Prostate gland (tissue), 2 donors: ENCODE results near the gene MGAM2. TPM values are rescaled to one million over a fixed set of nuclear protein-coding genes. Genes with fewer than 3 reads are reported as not detected.

Source experiments
- DNase-seq: peaks from one replicate; pipeline ENCODE4 v3.0.0-alpha.2; 2019; ENCODE audit warnings: low spot score
- H3K27ac ChIP-seq, 2 donors: fragments of 200-600 bp; sonication (generic); 2 replicates each; pipeline ENCODE4 v1.5.1; 2017 to 2019
- H3K27me3 ChIP-seq: fragments of 200-600 bp; sonication (generic); replicated peaks from 2 replicates; pipeline ENCODE4 v1.5.1; 2019; ENCODE audit not compliant: insufficient read depth
- H3K36me3 ChIP-seq, 2 donors: fragments of 200-600 bp; sonication (generic); 1 replicate in 1 of 2; 2 replicates in 1 of 2; pipeline versions ENCODE4 v1.5.1 to v1.8.1; 2017 to 2019
- H3K4me1 ChIP-seq: fragments of 200-600 bp; sonication (generic); replicated peaks from 2 replicates; pipeline ENCODE4 v1.5.1; 2019
- H3K4me3 ChIP-seq, 2 donors: fragments of 200-600 bp; sonication (generic); 2 replicates each; pipeline ENCODE4 v1.5.1; 2017 to 2019
- H3K9me3 ChIP-seq: fragments of 200-600 bp; sonication (generic); 2 replicates; pipeline ENCODE4 v1.5.1; 2017
- POLR2A ChIP-seq: fragments of 450-650 bp; IDR thresholded peaks from one replicate; pipeline ENCODE4 v1.6.1; 2016; ENCODE audit warnings: antibody characterized with exemption, mild to moderate bottlenecking
- POLR2AphosphoS5 ChIP-seq: sonication (generic); formaldehyde crosslinking; IDR thresholded peaks from one replicate; pipeline ENCODE4 v1.6.1; 2017; ENCODE audit warnings: antibody characterized with exemption
- WGBS: methylation state at CpG from one replicate; pipeline ENCODE4 v1.1.5; 2018; 5-methylcytosine and 5-hydroxymethylcytosine counted together
- intact Hi-C: fragments of 100-400 bp; cut with DNase I; formaldehyde crosslinking; loops from one replicate; pipeline ENCODE4 v1.14.2; 2022
- total RNA-seq, 2 donors: library from RNA; depleted of rRNA; stranded (reverse); fragments of >200 nt; gene quantifications; one replicate each; pipeline ENCODE4 v1.1.0, GENCODE V29; 2016
- TF ChIP-seq, protein P1 (sequence below), 4 experiments: fragments of 200-600 bp in 2 of 4; fragments of 450-650 bp in 2 of 4; sonication (generic) in 2 of 4; IDR thresholded peaks; 1 replicate in 3 of 4; 2 replicates in 1 of 4; pipeline ENCODE4 v1.5.1; 2016 to 2019; ENCODE audit warnings: antibody characterized with exemption in 4 of 4, mild to moderate bottlenecking in 2 of 4, moderate library complexity in 2 of 4

Gene MGAM2
- total RNA-seq, 2 donors from 2014 or later, result 0.36 to 0.51 TPM

DNA sequence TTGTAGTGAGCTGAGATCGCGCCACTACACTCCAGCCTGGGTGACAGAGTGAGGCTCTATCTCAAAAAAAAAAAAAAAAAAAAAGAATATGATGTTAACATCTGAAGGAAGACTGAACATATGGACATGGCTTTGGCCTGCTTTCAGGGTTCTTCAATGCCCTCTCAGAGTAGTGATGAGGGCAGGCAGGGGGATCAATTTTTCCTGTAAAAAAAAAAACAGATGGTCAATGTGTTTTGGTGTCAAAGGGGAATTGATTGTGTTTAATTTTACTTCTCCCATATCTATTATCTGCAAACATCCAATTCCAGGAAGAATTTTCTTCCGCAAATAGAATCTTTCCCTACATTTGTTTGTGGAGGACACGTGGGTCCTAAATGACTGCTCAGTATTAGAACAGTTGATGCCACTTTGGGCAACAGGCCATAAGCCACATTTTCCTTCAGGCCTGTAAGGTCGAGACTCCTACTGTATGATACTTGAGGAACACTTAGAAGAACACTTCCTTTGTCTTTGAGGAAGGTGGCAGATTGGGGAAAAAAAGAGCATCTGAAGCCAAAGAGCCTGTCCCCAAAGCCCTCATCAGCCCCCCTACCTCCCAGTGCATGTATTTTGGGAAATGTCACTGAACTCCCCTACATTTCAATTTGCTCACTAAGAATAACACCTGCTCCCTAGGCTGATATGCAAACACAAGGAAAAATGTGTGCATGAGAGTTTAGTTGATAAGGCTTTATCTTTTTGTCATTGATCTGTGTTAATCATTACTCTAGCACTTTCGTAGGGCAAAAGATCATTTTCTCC lies 28.3 kb downstream of the MGAM2 start:
- Histone ChIP-seq H3K27me3 (no peaks in the 10 kb centered on the region), H3K4me3 (no peak overlapping the region), H3K36me3 (no peaks in the 10 kb centered on the region), H3K27ac (no peak overlapping the region), H3K9me3 (no peaks in the 10 kb centered on the region), H3K4me1 (no peaks in the 10 kb centered on the region)
- 70% methylated on average over 6 of the region's 6 CpGs for WGBS
- TF ChIP-seq, protein P1, sequence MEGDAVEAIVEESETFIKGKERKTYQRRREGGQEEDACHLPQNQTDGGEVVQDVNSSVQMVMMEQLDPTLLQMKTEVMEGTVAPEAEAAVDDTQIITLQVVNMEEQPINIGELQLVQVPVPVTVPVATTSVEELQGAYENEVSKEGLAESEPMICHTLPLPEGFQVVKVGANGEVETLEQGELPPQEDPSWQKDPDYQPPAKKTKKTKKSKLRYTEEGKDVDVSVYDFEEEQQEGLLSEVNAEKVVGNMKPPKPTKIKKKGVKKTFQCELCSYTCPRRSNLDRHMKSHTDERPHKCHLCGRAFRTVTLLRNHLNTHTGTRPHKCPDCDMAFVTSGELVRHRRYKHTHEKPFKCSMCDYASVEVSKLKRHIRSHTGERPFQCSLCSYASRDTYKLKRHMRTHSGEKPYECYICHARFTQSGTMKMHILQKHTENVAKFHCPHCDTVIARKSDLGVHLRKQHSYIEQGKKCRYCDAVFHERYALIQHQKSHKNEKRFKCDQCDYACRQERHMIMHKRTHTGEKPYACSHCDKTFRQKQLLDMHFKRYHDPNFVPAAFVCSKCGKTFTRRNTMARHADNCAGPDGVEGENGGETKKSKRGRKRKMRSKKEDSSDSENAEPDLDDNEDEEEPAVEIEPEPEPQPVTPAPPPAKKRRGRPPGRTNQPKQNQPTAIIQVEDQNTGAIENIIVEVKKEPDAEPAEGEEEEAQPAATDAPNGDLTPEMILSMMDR (IDR thresholded peaks at IDR 0.05), result no peak
- TF ChIP-seq POLR2AphosphoS5 (no peak), POLR2A (no peak)
- intact Hi-C loops, result no loop called here
- no peak for DNase-seq

DNA sequence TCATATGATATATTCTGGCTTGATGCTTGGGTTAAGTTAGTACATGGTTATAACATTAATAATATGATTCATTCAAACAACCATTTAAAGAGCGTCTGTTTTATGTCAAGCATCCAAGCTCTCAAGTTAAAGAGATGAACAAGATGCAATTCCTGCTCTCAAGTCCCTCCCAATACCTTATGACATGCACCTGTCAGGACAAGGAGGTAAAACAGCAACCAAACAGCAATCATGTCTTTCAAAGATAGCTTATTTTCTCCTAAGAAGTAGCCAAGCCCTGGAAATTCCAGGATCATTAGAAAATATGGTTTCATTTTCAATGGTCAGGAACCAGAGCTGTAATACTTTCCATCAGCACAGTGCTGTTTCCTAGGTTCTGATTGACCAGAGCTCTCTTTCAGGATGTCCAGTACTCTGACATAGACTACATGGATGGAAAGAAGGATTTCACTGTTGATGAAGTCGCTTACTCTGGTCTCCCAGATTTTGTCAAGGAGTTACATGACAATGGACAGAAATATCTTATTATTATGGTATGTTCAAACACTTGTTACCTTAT lies 29.0 kb downstream of the MGAM2 start:
- intact Hi-C loops, result no loop called here
- H3K9me3 ChIP-seq, result no peaks in the 10 kb centered on the region
- DNase-seq, result no peak
- H3K36me3 ChIP-seq, result no peaks in the 10 kb centered on the region
- 90% methylated on average over 2 of the region's 2 CpGs for WGBS
- H3K4me1 ChIP-seq, result no peaks in the 10 kb centered on the region
- H3K4me3 ChIP-seq, result no peak overlapping the region
- no peaks in the 10 kb centered on the region for H3K27me3 ChIP-seq
- TF ChIP-seq POLR2AphosphoS5 (no peak), POLR2A (no peak)
- TF ChIP-seq, protein P1 (IDR thresholded peaks at IDR 0.05), result no peak
- H3K27ac ChIP-seq, result no peak overlapping the region

DNA sequence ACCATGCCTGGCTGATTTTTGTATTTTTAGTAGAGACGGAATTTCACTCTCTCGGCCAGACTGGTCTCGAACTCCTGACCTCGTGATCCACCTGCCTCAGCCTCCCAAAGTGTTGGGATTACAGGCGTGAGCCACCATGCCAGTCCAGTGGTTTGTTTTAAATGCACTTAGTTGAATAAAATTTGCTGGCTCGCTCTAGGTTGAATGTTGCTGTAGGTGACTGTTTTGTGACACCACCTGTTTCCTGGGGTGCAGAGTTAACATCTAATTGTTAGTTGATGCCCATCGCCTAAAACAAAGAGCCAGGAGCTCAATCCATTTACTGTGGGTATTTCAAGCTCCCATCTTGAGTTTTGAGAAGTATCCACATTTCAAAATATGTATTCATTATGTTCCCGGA lies 31.2 kb downstream of the MGAM2 start:
- intact Hi-C loops, result no loop called here
- 91% methylated on average over 8 of the region's 8 CpGs for WGBS
- Histone ChIP-seq H3K9me3 (no peaks in the 10 kb centered on the region), H3K36me3 (no peaks in the 10 kb centered on the region), H3K27ac (no peak overlapping the region), H3K27me3 (no peaks in the 10 kb centered on the region), H3K4me3 (no peak overlapping the region), H3K4me1 (no peaks in the 10 kb centered on the region)
- TF ChIP-seq, protein P1 (IDR thresholded peaks at IDR 0.05), result no peak
- TF ChIP-seq POLR2A (no peak), POLR2AphosphoS5 (no peak)
- DNase-seq, result no peak

DNA sequence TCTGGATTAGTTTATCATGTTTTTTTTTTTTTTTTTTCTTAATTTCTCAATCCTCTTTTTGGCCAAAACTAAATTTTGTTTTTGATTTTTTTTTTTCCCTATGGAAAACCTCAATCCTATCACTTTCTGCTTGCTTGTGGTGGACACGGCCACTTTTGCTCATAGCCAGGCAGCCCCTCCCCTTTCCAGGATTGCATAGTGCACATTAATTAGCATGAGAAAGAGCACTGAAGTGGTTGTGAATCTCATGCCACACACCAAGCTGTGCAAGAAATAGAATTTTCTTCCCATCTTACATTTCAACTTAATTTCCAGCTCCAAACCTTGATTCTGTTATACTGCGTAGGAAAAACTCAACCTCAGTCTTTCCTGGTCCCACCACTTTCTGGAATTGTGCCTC lies 34.6 kb downstream of the MGAM2 start:
- 79% methylated on average over 2 of the region's 2 CpGs for WGBS
- intact Hi-C loops, result no loop called here
- no peak for DNase-seq
- H3K36me3 ChIP-seq, result no peaks in the 10 kb centered on the region
- no peak overlapping the region for H3K27ac ChIP-seq
- no peaks in the 10 kb centered on the region for H3K27me3 ChIP-seq
- H3K4me1 ChIP-seq, result no peaks in the 10 kb centered on the region
- no peak overlapping the region for H3K4me3 ChIP-seq
- no peak for TF ChIP-seq POLR2A
- TF ChIP-seq POLR2AphosphoS5, result no peak
- TF ChIP-seq, protein P1 (IDR thresholded peaks at IDR 0.05), result no peak
- no peaks in the 10 kb centered on the region for H3K9me3 ChIP-seq

DNA sequence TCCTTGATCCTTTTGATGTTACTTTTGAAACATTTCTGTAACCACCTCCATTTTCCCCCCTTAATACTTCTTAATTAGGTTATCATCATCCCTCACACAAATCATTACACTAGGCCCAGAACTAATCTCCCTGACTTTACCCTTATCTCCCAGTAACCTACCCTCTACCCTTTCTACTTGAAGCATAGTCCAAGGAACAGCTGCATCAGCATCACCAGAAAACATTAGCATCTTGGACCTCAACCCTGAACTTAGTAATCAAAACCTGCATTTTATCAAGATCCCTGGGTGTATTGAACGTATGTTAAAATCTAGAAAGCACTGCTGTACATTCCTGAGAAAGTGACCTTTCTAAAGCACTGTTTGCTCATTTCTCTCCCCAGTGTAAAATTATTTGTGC lies 38.8 kb downstream of the MGAM2 start:
- no peak for DNase-seq
- intact Hi-C loops, result no loop called here
- H3K27ac ChIP-seq, result no peak overlapping the region
- TF ChIP-seq POLR2AphosphoS5, result no peak
- no peak for TF ChIP-seq POLR2A
- TF ChIP-seq, protein P1 (IDR thresholded peaks at IDR 0.05), result no peak
- no peaks in the 10 kb centered on the region for H3K27me3 ChIP-seq
- no peak overlapping the region for H3K4me3 ChIP-seq
- H3K4me1 ChIP-seq, result no peaks in the 10 kb centered on the region
- H3K9me3 ChIP-seq, result no peaks in the 10 kb centered on the region
- WGBS, result 83% methylated on average over 1 of the region's 1 CpG
- H3K36me3 ChIP-seq, result no peaks in the 10 kb centered on the region
